K562 (cell line): Measurements from ENCODE around the gene KIAA1958. TPM values are rescaled to one million over a fixed set of nuclear protein-coding genes. Genes with fewer than 3 reads are reported as not detected.
A peak's percentile ranks its signal among the peaks of the same experiment; 100 is the strongest.

Source experiments
- CHD7 ChIP-seq: fragments of 200-600 bp; sonication (generic); IDR thresholded peaks from one replicate; pipeline ENCODE4 v1.6.1; 2012; ENCODE audit warnings: mild to moderate bottlenecking, low read depth, low read length, inconsistent platforms
- REST ChIP-seq, 2 experiments: fragments of 450-650 bp; formaldehyde crosslinking in 1 of 2; IDR thresholded peaks; 2 replicates each; pipeline versions ENCODE4 v1.4.0 to v1.6.1; 2014 to 2020; ENCODE audit warnings: mild to moderate bottlenecking in 2 of 2, borderline replicate concordance in 1 of 2, low read depth in 1 of 2
- polyA plus RNA-seq, 8 experiments: library from polyadenylated mRNA; depleted of rRNA in 4 of 8; stranded (reverse) in 5 of 8; unstranded in 3 of 8; fragments of >200 nt; fragmentation: Nextera tagmentation in 2 of 8; fragmentation: Illumina TruSeq in 1 of 8; extraction: Ambion mirVana in 2 of 8; extraction: Trizol in 1 of 8; gene quantifications; 2 replicates each; pipeline versions ENCODE4 v1.2.1 to v1.2.3, GENCODE V29; 2011 to 2014; ENCODE audit warnings: inconsistent platforms in 1 of 8, missing spikeins in 1 of 8
- total RNA-seq, 7 experiments: library from RNA; depleted of rRNA in 6 of 7; stranded (reverse); fragments of >200 nt in 6 of 7; fragmentation: Illumina TruSeq in 2 of 7; extraction: Trizol in 2 of 7; gene quantifications; 2 replicates each; pipeline versions ENCODE4 v1.2.1 to v1.2.3, GENCODE V29; 2011 to 2021; ENCODE audit warnings: low replicate concordance in 1 of 7
- TF ChIP-seq, protein P1 (sequence below): fragments of 250-450 bp; sonication (Bioruptor Pico); IDR thresholded peaks from 2 replicates; pipeline ENCODE4 v1.6.1; 2021; ENCODE audit warnings: mild to moderate bottlenecking

The KIAA1958 gene
- total and polyA plus RNA-seq, 9 of the 15 experiments (the other 6 are each of a cell fraction or from before 2014, with no cell fraction given), result 1.1 to 16.0 (median 10.1) TPM

- TF ChIP-seq REST (IDR thresholded peaks at IDR 0.05; ENCODE audit: borderline replicate concordance) (no peak), REST (CRISPR knock-in tag; IDR thresholded peaks at IDR 0.05; ENCODE audit: low read depth) (peak; percentile 56; the same call in 1 of the 2 replicates), CHD7 (no peak)
- TF ChIP-seq, protein P1, sequence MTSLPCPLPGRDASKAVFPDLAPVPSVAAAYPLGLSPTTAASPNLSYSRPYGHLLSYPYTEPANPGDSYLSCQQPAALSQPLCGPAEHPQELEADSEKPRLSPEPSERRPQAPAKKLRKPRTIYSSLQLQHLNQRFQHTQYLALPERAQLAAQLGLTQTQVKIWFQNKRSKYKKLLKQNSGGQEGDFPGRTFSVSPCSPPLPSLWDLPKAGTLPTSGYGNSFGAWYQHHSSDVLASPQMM, result no peak
Measured at GRCh38 chr9:112487008-112487798, 576 bp downstream of the KIAA1958 start (continued).
